Measurements from ENCODE around the gene HOXD8. TPM values are rescaled to one million over a fixed set of nuclear protein-coding genes. Genes with fewer than 3 reads are reported as not detected.

Gene HOXD8
- total and polyA plus RNA-seq, 9 of the 15 experiments (the other 6 are each of a cell fraction or from before 2014, with no cell fraction given): 0.04 to 0.15 TPM; not detected in 7

GRCh38 chr2:176109946-176110345 lies 19.6 kb upstream of the HOXD8 start:
- intact Hi-C loops (cut with micrococcal nuclease): no loop called here
- ATAC-seq: no peak
- 0% methylated on average over 4 of the region's 4 CpGs for WGBS (ENCODE audit: insufficient coverage, low coverage, missing lambda C conversion rate)
- ChIA-PET POLR2A (no interaction called here), CTCF (ENCODE audit: low intra/inter-chr PET ratio) (no interaction called here)
- Histone ChIP-seq H4K20me1 (replicated peaks; ENCODE audit: control insufficient read depth, insufficient read depth, low read length) (no peaks in the 10 kb centered on the region), H3K9me1 (ENCODE audit: control insufficient read depth, insufficient read depth, low read length) (no peaks in the 10 kb centered on the region), H3K4me3 (no peak overlapping the region), H3K9ac (ENCODE audit: insufficient read depth in 1 of 2, low read depth in 2 of 2, low read length in 2 of 2) (no peak overlapping the region), H3K4me1 (replicated peaks in 1 of 2; ENCODE audit: control insufficient read depth in 2 of 2, insufficient read depth in 2 of 2, low read length in 2 of 2) (peaks cover 0 to 9% of the 10 kb centered on the region in 2 experiments; a peak in 1 of 5 replicates), H3K4me2 (ENCODE audit: insufficient read depth, low read length) (no peak overlapping the region), H3K9me3 (replicated peaks; ENCODE audit: control insufficient read depth, insufficient read depth, low read depth, low read length) (no peaks in the 10 kb centered on the region), H3K27me3 (ENCODE audit: control insufficient read depth in 2 of 2, insufficient read depth in 2 of 2, low read length in 2 of 2) (peaks cover 41 to 50% of the 10 kb centered on the region in 2 experiments), H3K36me3 (ENCODE audit: control insufficient read depth, insufficient read depth, low read length) (no peaks in the 10 kb centered on the region), H2AFZ (ENCODE audit: low read depth, low read length) (no peak overlapping the region), H3K27ac (ENCODE audit: extremely low read depth, low read depth, low read length) (no peak overlapping the region), H3K79me2 (ENCODE audit: control insufficient read depth, insufficient read depth, low read length) (no peaks in the 10 kb centered on the region)
- no peak for DNase-seq (ENCODE audit: extremely low read depth in 1 of 4, low spot score in 3 of 4)
- TF ChIP-seq GTF2B (IDR thresholded peaks at IDR 0.05; ENCODE audit: extremely low read depth, insufficient read length) (no peak), BHLHE40 (IDR thresholded peaks at IDR 0.05; ENCODE audit: low read length) (no peak), NONO (IDR thresholded peaks at IDR 0.05; ENCODE audit: low read depth in 2 of 2, low read length in 1 of 2) (no peak), UBTF (IDR thresholded peaks at IDR 0.05; ENCODE audit: borderline replicate concordance in 1 of 2, low read depth in 2 of 2, low read length in 2 of 2) (no peak), MCM3 (IDR thresholded peaks at IDR 0.05) (no peak), TFAM (CRISPR knock-in tag; conservative IDR thresholded peaks at IDR 0.05) (no peak), ZFP36 (IDR thresholded peaks at IDR 0.05; ENCODE audit: low read depth, low read length, partially characterized antibody) (no peak), GTF2E2 (tag; IDR thresholded peaks at IDR 0.05) (no peak), SRSF1 (IDR thresholded peaks at IDR 0.05; ENCODE audit: low read depth, low read length) (no peak), SFPQ (IDR thresholded peaks at IDR 0.05; ENCODE audit: low read depth, low read length) (no peak), SMAD2 (IDR thresholded peaks at IDR 0.05; ENCODE audit: low read depth, low read length) (no peak), EZH2 (IDR thresholded peaks at IDR 0.05; ENCODE audit: borderline replicate concordance, low read depth, low read length) (no peak), ETS1 (conservative IDR thresholded peaks at IDR 0.05; ENCODE audit: control insufficient read depth, low read depth, low read length) (no peak)
- BruUV-seq (replicated peaks): no TSS peak
- no peak for FAIRE-seq
- in situ Hi-C loops (cut with MboI): no loop called here

Data from K562 (cell line).